SK-N-SH treated with all-trans-retinoic acid at 6 μM for 48 hours (cell line): ENCODE results near the gene LRMDA.

ENCODE experiments used
- ATAC-seq: fragments of 200-7000 bp; cut with Tn5 transposase; 3 replicates; pipeline ENCODE4 v1.9.1; 2020; ENCODE audit warnings: mild to moderate bottlenecking, moderate library complexity
- BACH2 ChIP-seq: fragments of 250-450 bp; sonication (Bioruptor Pico); IDR thresholded peaks from 2 replicates; pipeline ENCODE4 v1.9.0; 2021; ENCODE audit warnings: mild to moderate bottlenecking, borderline replicate concordance
- CREB5 ChIP-seq: fragments of 250-450 bp; sonication (Bioruptor Pico); IDR thresholded peaks from 2 replicates; pipeline ENCODE4 v1.5.1; 2020; ENCODE audit warnings: low read depth, mild to moderate bottlenecking, moderate library complexity
- CSDC2 ChIP-seq: fragments of 250-450 bp; sonication (Bioruptor Pico); IDR thresholded peaks from 2 replicates; pipeline ENCODE4 v1.5.0; 2020; ENCODE audit warnings: mild to moderate bottlenecking, moderate library complexity
- ESRRG ChIP-seq: fragments of 250-450 bp; sonication (Bioruptor Pico); IDR thresholded peaks from 2 replicates; pipeline ENCODE4 v1.6.1; 2021; ENCODE audit warnings: mild to moderate bottlenecking
- GLIS3 ChIP-seq: fragments of 250-450 bp; sonication (Bioruptor Pico); IDR thresholded peaks from 2 replicates; pipeline ENCODE4 v1.5.0; 2020; ENCODE audit warnings: mild to moderate bottlenecking, moderate library complexity
- ISL1 ChIP-seq: fragments of 250-450 bp; sonication (Bioruptor Pico); IDR thresholded peaks from 2 replicates; pipeline ENCODE4 v2.1.2; 2022; ENCODE audit warnings: mild to moderate bottlenecking, moderate library complexity
- OSR1 ChIP-seq: fragments of 250-450 bp; sonication (Bioruptor Pico); IDR thresholded peaks from 2 replicates; pipeline ENCODE4 v1.8.0; 2022; ENCODE audit warnings: moderate library complexity, mild to moderate bottlenecking, inconsistent platforms
- POU6F1 ChIP-seq: fragments of 250-450 bp; sonication (Bioruptor Pico); IDR thresholded peaks from 2 replicates; pipeline ENCODE4 v1.8.0; 2021; ENCODE audit warnings: low read depth, mild to moderate bottlenecking, moderate library complexity, borderline replicate concordance
- RARB ChIP-seq: fragments of 250-450 bp; sonication (Bioruptor Pico); IDR thresholded peaks from 2 replicates; pipeline ENCODE4 v1.8.0; 2021; ENCODE audit warnings: mild to moderate bottlenecking, moderate library complexity
- TCF4 ChIP-seq: fragments of 250-450 bp; sonication (Bioruptor Pico); IDR thresholded peaks from 2 replicates; pipeline ENCODE4 v1.8.0; 2021; ENCODE audit warnings: mild to moderate bottlenecking, moderate library complexity, borderline replicate concordance
- TOX ChIP-seq: fragments of 250-450 bp; sonication (Bioruptor Pico); IDR thresholded peaks from 2 replicates; pipeline ENCODE4 v1.8.0; 2021; ENCODE audit warnings: mild to moderate bottlenecking, moderate library complexity, borderline replicate concordance
- TSHZ2 ChIP-seq: fragments of 250-450 bp; sonication (Bioruptor Pico); IDR thresholded peaks from 2 replicates; pipeline ENCODE4 v1.5.0; 2020; ENCODE audit warnings: mild to moderate bottlenecking, moderate library complexity
- ZC3H10 ChIP-seq: fragments of 250-450 bp; sonication (Bioruptor Pico); IDR thresholded peaks from 2 replicates; pipeline ENCODE4 v1.5.1; 2021; ENCODE audit warnings: mild to moderate bottlenecking, moderate library complexity
- ZFP3 ChIP-seq: fragments of 250-450 bp; sonication (Bioruptor Pico); IDR thresholded peaks from 2 replicates; pipeline ENCODE4 v1.5.0; 2020; ENCODE audit warnings: mild to moderate bottlenecking, moderate library complexity
- ZFP30 ChIP-seq: fragments of 450-650 bp; formaldehyde crosslinking; IDR thresholded peaks from 2 replicates; pipeline ENCODE4 v1.5.0; 2022; ENCODE audit warnings: mild to moderate bottlenecking, moderate library complexity
- ZNF565 ChIP-seq: fragments of 450-650 bp; formaldehyde crosslinking; conservative IDR thresholded peaks from 2 replicates; pipeline ENCODE4 v1.5.0; 2020; ENCODE audit warnings: low read depth, mild to moderate bottlenecking, moderate library complexity
- ZNF70 ChIP-seq: fragments of 450-650 bp; formaldehyde crosslinking; IDR thresholded peaks from 2 replicates; pipeline ENCODE4 v1.5.0; 2020; ENCODE audit warnings: mild to moderate bottlenecking, moderate library complexity
- ZNF8 ChIP-seq: fragments of 450-650 bp; formaldehyde crosslinking; IDR thresholded peaks from 2 replicates; pipeline ENCODE4 v1.5.0; 2020; ENCODE audit warnings: mild to moderate bottlenecking, moderate library complexity
- TF ChIP-seq, protein P1 (sequence below): fragments of 250-450 bp; sonication (Bioruptor Pico); IDR thresholded peaks from 2 replicates; pipeline ENCODE4 v1.8.0; 2020; ENCODE audit warnings: mild to moderate bottlenecking, moderate library complexity, borderline replicate concordance
- TF ChIP-seq, protein P2 (sequence below): fragments of 250-450 bp; sonication (Bioruptor Pico); IDR thresholded peaks from 2 replicates; pipeline ENCODE4 v1.5.1; 2021; ENCODE audit warnings: mild to moderate bottlenecking, moderate library complexity

The LRMDA gene

GRCh38 chr10:75852851-75853484 is 421.5 kb downstream of the LRMDA start:
- no peak for TF ChIP-seq ESRRG (CRISPR knock-in tag)
- TF ChIP-seq TCF4 (CRISPR knock-in tag): no peak
- TF ChIP-seq POU6F1: no peak
- TF ChIP-seq ZNF8 (CRISPR knock-in tag): no peak

DNA sequence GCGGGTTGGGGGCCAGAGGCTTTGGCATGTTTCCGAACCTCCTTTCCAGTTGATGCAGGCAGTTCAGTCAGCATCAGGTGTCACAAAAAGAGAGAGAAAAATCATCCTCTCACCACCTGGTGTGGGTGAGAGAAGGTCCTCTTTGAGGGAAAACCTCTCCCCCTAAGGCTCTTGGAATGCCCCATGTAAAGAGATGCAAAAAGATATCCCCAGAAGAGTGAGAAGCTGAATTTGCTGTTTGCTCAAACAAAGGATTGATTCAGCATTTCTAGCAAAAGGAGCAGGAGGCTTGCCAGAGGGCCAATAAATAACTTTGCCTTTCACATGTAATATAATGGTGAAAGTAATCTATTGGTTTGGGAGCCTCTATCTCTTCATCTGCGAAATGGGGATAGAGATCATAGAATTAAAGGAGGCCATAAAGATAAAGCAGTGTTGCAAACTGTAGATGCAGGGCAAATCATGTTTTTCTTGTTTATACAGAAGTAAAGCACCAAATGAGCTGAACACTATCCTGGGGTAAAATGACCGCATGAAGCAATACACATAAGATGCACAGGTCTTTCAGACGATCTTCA is 425.9 kb downstream of the LRMDA start:
- no peak for ATAC-seq

More at GRCh38 chr10:75852851-75853484, 421.5 kb downstream of the LRMDA start:
- peak; percentile 51; the same call in 1 of the 3 replicates for ATAC-seq

More for the DNA sequence above, 425.9 kb downstream of the LRMDA start:
- TF ChIP-seq ISL1 (CRISPR knock-in tag) (no peak), GLIS3 (CRISPR knock-in tag) (no peak), ZC3H10 (CRISPR knock-in tag) (no peak), ESRRG (CRISPR knock-in tag) (no peak), ZNF70 (CRISPR knock-in tag) (no peak), ZFP30 (no peak), TOX (CRISPR knock-in tag) (no peak), ZNF8 (CRISPR knock-in tag) (no peak), ZFP3 (no peak), CSDC2 (CRISPR knock-in tag) (no peak), RARB (CRISPR knock-in tag) (no peak), POU6F1 (no peak), BACH2 (CRISPR knock-in tag) (no peak), CREB5 (CRISPR knock-in tag) (no peak), TSHZ2 (CRISPR knock-in tag) (no peak), OSR1 (CRISPR knock-in tag) (no peak), ZNF565 (CRISPR knock-in tag) (no peak)
- TF ChIP-seq, protein P1, sequence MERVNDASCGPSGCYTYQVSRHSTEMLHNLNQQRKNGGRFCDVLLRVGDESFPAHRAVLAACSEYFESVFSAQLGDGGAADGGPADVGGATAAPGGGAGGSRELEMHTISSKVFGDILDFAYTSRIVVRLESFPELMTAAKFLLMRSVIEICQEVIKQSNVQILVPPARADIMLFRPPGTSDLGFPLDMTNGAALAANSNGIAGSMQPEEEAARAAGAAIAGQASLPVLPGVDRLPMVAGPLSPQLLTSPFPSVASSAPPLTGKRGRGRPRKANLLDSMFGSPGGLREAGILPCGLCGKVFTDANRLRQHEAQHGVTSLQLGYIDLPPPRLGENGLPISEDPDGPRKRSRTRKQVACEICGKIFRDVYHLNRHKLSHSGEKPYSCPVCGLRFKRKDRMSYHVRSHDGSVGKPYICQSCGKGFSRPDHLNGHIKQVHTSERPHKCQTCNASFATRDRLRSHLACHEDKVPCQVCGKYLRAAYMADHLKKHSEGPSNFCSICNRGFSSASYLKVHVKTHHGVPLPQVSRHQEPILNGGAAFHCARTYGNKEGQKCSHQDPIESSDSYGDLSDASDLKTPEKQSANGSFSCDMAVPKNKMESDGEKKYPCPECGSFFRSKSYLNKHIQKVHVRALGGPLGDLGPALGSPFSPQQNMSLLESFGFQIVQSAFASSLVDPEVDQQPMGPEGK (CRISPR knock-in tag): no peak
- TF ChIP-seq, protein P2, sequence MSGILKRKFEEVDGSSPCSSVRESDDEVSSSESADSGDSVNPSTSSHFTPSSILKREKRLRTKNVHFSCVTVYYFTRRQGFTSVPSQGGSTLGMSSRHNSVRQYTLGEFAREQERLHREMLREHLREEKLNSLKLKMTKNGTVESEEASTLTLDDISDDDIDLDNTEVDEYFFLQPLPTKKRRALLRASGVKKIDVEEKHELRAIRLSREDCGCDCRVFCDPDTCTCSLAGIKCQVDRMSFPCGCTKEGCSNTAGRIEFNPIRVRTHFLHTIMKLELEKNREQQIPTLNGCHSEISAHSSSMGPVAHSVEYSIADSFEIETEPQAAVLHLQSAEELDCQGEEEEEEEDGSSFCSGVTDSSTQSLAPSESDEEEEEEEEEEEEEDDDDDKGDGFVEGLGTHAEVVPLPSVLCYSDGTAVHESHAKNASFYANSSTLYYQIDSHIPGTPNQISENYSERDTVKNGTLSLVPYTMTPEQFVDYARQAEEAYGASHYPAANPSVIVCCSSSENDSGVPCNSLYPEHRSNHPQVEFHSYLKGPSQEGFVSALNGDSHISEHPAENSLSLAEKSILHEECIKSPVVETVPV (CRISPR knock-in tag): no peak
